Body of pancreas (tissue), 4 donors: ENCODE data around the gene DIS3L2.

Experiments used
- POLR2A ChIP-seq, 3 donors: fragments of 450-650 bp; IDR thresholded peaks; one replicate each; pipeline ENCODE4 v1.6.1; 2016; ENCODE audit warnings: antibody characterized with exemption in 3 of 3, mild to moderate bottlenecking in 2 of 3
- TF ChIP-seq, protein P1 (sequence below), 7 experiments: fragments of 450-650 bp in 4 of 7; fragments of 200-600 bp in 3 of 7; sonication (generic) in 3 of 7; IDR thresholded peaks; one replicate each; pipeline ENCODE4 v1.5.1; 2016 to 2019; ENCODE audit warnings: antibody characterized with exemption in 7 of 7

DNA sequence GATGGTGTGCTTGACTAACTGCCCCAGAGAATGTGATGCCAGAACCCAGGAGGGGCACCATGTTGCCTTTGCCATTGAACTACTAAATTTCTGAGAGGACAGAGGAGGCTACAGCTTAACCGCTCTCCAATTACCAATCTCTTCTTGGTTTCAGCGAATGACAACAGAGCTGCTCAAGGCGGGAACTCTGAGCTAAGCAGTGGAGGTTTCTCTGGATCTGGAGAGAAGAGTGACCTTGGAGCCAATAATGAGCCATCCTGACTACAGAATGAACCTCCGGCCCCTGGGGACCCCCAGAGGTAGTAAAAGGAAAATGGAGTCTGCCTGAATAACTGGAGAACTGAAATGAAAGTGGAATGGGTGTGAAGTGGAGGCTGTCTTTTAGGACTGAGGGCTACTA is 53.2 kb downstream of the DIS3L2 start:
- TF ChIP-seq, protein P1, sequence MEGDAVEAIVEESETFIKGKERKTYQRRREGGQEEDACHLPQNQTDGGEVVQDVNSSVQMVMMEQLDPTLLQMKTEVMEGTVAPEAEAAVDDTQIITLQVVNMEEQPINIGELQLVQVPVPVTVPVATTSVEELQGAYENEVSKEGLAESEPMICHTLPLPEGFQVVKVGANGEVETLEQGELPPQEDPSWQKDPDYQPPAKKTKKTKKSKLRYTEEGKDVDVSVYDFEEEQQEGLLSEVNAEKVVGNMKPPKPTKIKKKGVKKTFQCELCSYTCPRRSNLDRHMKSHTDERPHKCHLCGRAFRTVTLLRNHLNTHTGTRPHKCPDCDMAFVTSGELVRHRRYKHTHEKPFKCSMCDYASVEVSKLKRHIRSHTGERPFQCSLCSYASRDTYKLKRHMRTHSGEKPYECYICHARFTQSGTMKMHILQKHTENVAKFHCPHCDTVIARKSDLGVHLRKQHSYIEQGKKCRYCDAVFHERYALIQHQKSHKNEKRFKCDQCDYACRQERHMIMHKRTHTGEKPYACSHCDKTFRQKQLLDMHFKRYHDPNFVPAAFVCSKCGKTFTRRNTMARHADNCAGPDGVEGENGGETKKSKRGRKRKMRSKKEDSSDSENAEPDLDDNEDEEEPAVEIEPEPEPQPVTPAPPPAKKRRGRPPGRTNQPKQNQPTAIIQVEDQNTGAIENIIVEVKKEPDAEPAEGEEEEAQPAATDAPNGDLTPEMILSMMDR (IDR thresholded peaks at IDR 0.05): no peak
- no peak for TF ChIP-seq POLR2A (IDR thresholded peaks at IDR 0.05)
